OCI-LY1 (cell line): ENCODE data around the gene R3HDM1.
"Not testable (repeated sequence)": the region's sequence is repeated elsewhere in the genome, so short reads cannot be mapped to it uniquely, and the experiment has no call there.

ENCODE experiments used
- H2AFZ ChIP-seq: fragments of 200-600 bp; sonication (generic), shearing (Covaris generic); 2 replicates; pipeline ENCODE4 v1.6.0; 2014; ENCODE audit warnings: antibody characterized with exemption, mild to moderate bottlenecking, low read length
- H3F3A ChIP-seq: fragments of 200-600 bp; sonication (generic), shearing (Covaris generic); 2 replicates; pipeline ENCODE4 v1.6.0; 2014; ENCODE audit warnings: mild to moderate bottlenecking, antibody characterized with exemption, low read length, moderate library complexity; ENCODE audit not compliant: insufficient read depth
- H3K27ac ChIP-seq: fragments of 200-600 bp; sonication (generic); 2 replicates; pipeline ENCODE4 v1.5.1; 2014; ENCODE audit warnings: low read length, mixed run types, mild to moderate bottlenecking, low read depth; ENCODE audit not compliant: poor library complexity, severe bottlenecking
- H3K27me3 ChIP-seq: fragments of 200-600 bp; sonication (generic); 2 replicates; pipeline ENCODE4 v1.6.0; 2014; ENCODE audit warnings: antibody characterized with exemption, mild to moderate bottlenecking, low read length, moderate library complexity; ENCODE audit not compliant: insufficient read depth
- H3K36me3 ChIP-seq: fragments of 200-600 bp; sonication (generic); 2 replicates; pipeline ENCODE4 v1.6.1; 2014; ENCODE audit warnings: mild to moderate bottlenecking, antibody characterized with exemption, low read length, moderate library complexity, mixed read lengths; ENCODE audit not compliant: insufficient read depth
- H3K4me1 ChIP-seq: fragments of 200-600 bp; sonication (generic); 2 replicates; pipeline ENCODE4 v1.5.1; 2014; ENCODE audit warnings: mild to moderate bottlenecking, low read length, moderate library complexity; ENCODE audit not compliant: insufficient read depth, severe bottlenecking
- H3K4me2 ChIP-seq: fragments of 200-600 bp; sonication (generic), shearing (Covaris generic); 2 replicates; pipeline ENCODE4 v1.6.1; 2014; ENCODE audit warnings: low read length
- H3K4me3 ChIP-seq: fragments of 200-600 bp; sonication (generic); 2 replicates; pipeline ENCODE4 v1.5.1; 2014; ENCODE audit warnings: low read length, low read depth, mild to moderate bottlenecking, mixed read lengths; ENCODE audit not compliant: poor library complexity, severe bottlenecking
- H3K79me2 ChIP-seq: fragments of 200-600 bp; shearing (Covaris generic); 2 replicates; pipeline ENCODE4 v1.6.1; 2016; ENCODE audit warnings: mixed run types, low read length, mixed read lengths; ENCODE audit not compliant: insufficient read depth
- H3K9ac ChIP-seq: fragments of 200-600 bp; sonication (generic), shearing (Covaris generic); 2 replicates; pipeline ENCODE4 v1.6.1; 2014; ENCODE audit warnings: mild to moderate bottlenecking, low read length, mixed read lengths
- H3K9me2 ChIP-seq: fragments of 200-600 bp; sonication (generic), shearing (Covaris generic); 2 replicates; pipeline ENCODE4 v1.6.1; 2014; ENCODE audit warnings: low read depth, mild to moderate bottlenecking, low read length, mixed read lengths
- H3K9me3 ChIP-seq: fragments of 200-600 bp; shearing (Covaris generic); 2 replicates; pipeline ENCODE4 v1.6.1; 2014; ENCODE audit warnings: low read length, mixed read lengths
- H4K20me1 ChIP-seq: fragments of 200-600 bp; sonication (generic), shearing (Covaris generic); 2 replicates; pipeline ENCODE4 v1.6.0; 2016; ENCODE audit warnings: mild to moderate bottlenecking, low read length; ENCODE audit not compliant: insufficient read depth
- CTCF ChIP-seq: fragments of 200-600 bp; sonication (generic), shearing (Covaris generic); IDR thresholded peaks from 2 replicates; pipeline ENCODE4 v1.5.1; 2017; ENCODE audit warnings: mild to moderate bottlenecking, antibody characterized with exemption, low read length, moderate library complexity, mixed read lengths
- EZH2 ChIP-seq: fragments of 200-600 bp; sonication (generic), shearing (Covaris generic); IDR thresholded peaks from 2 replicates; pipeline ENCODE4 v1.8.0; 2017; ENCODE audit warnings: borderline replicate concordance, mixed run types, mild to moderate bottlenecking, antibody characterized with exemption, low read length, moderate library complexity, mixed read lengths

Gene R3HDM1

DNA sequence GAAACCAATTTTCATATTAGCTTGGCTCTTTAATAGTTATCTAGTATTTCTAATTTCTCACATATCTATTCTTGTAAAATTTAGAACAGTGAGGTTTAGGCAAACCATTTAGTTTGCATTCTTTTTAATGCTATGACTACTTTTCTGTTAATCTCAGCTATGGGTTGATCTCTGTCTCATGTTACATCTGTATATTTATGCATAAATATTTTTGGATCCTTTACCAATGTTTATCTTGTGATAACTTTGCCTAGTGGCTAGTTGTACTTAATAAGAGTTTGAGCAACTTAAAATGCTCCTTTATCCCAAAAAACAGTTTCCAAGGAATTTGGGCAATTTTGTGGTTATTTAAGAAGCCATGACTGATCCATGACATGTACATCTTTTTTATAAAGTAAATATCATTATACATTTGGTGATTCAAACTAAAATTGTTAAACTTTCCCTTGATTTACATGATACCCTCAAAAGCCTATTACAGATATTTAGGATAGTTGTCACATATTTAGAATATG lies 86.3 kb downstream of the R3HDM1 start:
- Histone ChIP-seq H3K79me2 (no peaks in the 10 kb centered on the region), H3K4me2 (no peak overlapping the region), H3K36me3 (peaks cover 17% of the 10 kb centered on the region; the same call in 1 of the 2 replicates), H3K27me3 (no peaks in the 10 kb centered on the region), H3K4me3 (no peak overlapping the region), H3F3A (no peaks in the 10 kb centered on the region), H3K4me1 (no peaks in the 10 kb centered on the region), H3K9ac (no peak overlapping the region), H4K20me1 (no peaks in the 10 kb centered on the region), H3K9me3 (no peaks in the 10 kb centered on the region), H3K27ac (no peak overlapping the region), H3K9me2 (no peaks in the 10 kb centered on the region), H2AFZ (no peak overlapping the region)
- TF ChIP-seq EZH2 (no peak), CTCF (no peak)

DNA sequence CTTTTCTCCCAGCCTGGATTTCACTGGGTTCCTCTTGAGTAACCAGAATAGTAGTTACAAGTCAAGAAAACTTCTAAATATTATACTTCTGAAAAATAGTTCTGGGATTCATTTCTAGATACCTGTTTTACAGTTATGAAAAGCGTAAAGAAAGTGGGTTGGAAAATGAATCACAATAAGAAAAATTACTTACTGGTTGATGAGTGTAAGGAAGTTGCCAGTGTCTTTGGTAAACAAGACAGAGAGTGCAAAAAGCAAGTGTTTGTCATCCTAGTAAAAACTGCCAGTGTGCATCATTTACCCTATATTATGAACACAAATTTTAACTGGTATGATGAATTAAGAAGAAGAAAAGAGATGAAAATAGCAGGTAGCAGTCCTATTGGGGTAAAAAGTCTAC lies 88.9 kb downstream of the R3HDM1 start:
- no peaks in the 10 kb centered on the region for H3K9me3 ChIP-seq
- no peak overlapping the region for H3K4me3 ChIP-seq
- H3K79me2 ChIP-seq = no peaks in the 10 kb centered on the region
- no peak overlapping the region for H3K4me2 ChIP-seq
- no peaks in the 10 kb centered on the region for H3K27me3 ChIP-seq
- no peaks in the 10 kb centered on the region for H4K20me1 ChIP-seq
- no peaks in the 10 kb centered on the region for H3F3A ChIP-seq
- H3K9ac ChIP-seq = no peak overlapping the region
- no peak overlapping the region for H2AFZ ChIP-seq
- peaks cover 30% of the 10 kb centered on the region for H3K36me3 ChIP-seq
- no peak overlapping the region for H3K27ac ChIP-seq
- no peaks in the 10 kb centered on the region for H3K4me1 ChIP-seq
- H3K9me2 ChIP-seq = no peaks in the 10 kb centered on the region
- TF ChIP-seq EZH2 (no peak), CTCF (no peak)

DNA sequence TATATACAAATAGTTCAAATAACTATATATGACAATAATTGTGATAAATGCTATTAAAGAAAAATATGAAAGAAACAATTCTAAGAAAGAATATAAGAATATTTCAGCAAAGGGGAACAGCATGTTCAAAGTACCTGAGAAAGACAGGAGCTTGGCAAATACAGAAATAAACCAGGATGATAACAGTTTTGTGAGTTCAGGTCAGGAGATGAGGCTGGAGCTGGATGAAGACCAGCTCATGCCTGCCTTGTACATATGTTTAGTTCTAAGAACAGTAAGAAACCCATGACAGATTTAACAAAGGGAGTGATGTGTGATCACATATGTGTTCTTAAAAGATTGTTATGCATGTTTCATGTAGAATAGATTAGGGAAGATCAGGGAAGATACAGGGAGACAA lies 98.2 kb downstream of the R3HDM1 start:
- Histone ChIP-seq H3K27ac (no peak overlapping the region), H3K27me3 (no peaks in the 10 kb centered on the region), H3K9ac (no peak overlapping the region), H3K9me2 (no peaks in the 10 kb centered on the region), H3F3A (no peaks in the 10 kb centered on the region), H4K20me1 (no peaks in the 10 kb centered on the region), H3K79me2 (no peaks in the 10 kb centered on the region), H3K4me1 (no peaks in the 10 kb centered on the region), H3K9me3 (no peaks in the 10 kb centered on the region), H3K4me3 (no peak overlapping the region), H3K36me3 (peaks cover 30% of the 10 kb centered on the region; the same call in 1 of the 2 replicates), H3K4me2 (no peak overlapping the region), H2AFZ (no peak overlapping the region)
- TF ChIP-seq EZH2 (no peak), CTCF (no peak)

- not testable (repeated sequence) for H3K27me3 ChIP-seq, H3K9me2 ChIP-seq, H3K4me1 ChIP-seq, H3K9me3 ChIP-seq, H3K79me2 ChIP-seq, H3K27ac ChIP-seq, H3F3A ChIP-seq, H3K4me2 ChIP-seq, H4K20me1 ChIP-seq, H3K4me3 ChIP-seq, H2AFZ ChIP-seq, H3K9ac ChIP-seq
- H3K36me3 ChIP-seq = peaks cover 31% of the 10 kb centered on the region; the same call in 1 of the 2 replicates
These were observed 98.8 kb downstream of the R3HDM1 start for GRCh38 chr2:135630034-135630433.
